ENCODE measurements around the gene GANAB. TPM values are rescaled to one million over a fixed set of nuclear protein-coding genes. Genes with fewer than 3 reads are reported as not detected.

Gene GANAB
- total RNA-seq, result 100 to 1,000 TPM; 140 to 155 TPM

DNA sequence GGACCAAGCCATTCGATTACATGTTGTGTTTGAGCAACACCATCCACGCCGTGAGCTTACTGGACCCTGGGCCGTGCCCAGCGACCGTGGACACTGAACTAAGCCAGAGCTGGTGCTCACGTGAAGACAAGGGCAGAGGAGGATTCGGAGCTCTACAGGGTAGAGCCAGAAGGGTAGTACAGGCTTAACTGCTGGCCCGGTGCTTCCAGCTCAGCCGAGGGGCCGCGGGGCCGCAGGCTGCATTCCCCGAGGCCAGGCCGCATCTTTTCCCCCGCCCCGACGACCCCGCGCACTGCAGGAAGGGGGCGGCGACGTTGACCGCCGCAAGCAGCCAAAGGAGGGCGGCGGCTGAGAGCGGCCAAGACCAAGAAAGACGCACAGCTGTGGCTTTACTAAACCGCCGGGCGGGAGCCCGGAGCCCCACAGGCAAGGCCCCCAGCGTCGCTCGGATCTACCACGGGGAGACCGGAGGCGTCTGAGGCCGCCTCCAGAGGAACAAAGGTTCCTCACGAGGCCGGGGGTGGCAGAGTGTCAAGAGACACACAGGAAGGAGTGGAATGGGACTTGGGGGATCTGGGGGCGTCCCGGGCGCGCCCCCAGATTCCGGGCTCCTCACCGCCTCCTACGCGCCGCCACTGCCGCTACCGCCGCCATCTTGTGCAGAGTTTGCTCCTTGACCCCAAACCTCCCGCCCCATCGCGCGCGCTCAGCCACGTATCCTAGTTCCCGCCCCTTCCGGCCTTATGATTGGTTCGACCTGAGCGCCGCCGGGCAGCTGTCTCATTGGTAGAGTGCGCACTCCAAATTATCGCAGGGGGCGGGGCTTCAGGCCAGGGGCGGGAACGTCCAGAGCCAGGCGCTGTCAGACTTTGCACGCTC is at the start of gene GANAB:
GANAB (minus strand) TSS at position 668 of the 879 bp plus-strand sequence; CDS start at position 654, 14 bp downstream.

DNA sequence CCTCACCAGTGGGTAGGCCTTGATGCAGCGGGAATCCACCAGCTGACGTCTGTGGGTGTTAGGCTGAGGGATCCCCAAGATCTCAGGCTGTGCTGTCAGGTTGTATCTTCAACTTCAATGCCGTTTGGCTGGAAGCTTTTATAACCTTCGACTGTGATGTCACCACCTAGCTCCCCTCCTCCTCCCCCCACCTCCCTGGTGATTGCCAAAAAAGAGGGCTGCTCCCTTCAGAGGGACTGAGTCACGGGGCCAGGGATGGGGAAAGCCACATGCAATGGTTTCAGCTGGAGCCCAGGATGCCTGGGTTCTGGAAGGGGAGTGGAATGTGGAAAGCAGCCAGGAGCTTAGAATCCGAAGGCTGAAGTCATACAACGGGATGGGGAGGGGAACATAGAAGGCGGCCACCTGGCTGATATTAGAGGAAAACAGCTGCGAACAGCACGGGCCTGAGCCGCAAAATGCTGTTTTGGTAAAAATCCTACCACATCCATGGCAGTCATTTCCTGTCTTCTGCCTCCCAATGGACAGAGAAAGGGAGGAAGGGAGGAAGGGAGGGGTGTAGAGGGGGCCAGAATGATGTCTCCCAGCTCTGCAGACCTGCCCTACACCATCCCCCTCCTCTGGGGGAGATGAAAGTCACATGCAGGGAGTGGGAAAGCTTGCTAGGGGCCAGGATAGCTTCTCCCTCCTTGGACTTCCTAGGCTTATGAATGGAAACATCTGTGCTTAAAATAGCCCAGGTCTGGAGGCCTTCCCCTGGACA is 43.2 kb upstream of the GANAB start, which contains the start of gene LRRN4CL:
LRRN4CL (minus strand) TSS at position 110 of the 763 bp plus-strand sequence. CDS start 1,022 bp downstream, outside the sequence.

DNA sequence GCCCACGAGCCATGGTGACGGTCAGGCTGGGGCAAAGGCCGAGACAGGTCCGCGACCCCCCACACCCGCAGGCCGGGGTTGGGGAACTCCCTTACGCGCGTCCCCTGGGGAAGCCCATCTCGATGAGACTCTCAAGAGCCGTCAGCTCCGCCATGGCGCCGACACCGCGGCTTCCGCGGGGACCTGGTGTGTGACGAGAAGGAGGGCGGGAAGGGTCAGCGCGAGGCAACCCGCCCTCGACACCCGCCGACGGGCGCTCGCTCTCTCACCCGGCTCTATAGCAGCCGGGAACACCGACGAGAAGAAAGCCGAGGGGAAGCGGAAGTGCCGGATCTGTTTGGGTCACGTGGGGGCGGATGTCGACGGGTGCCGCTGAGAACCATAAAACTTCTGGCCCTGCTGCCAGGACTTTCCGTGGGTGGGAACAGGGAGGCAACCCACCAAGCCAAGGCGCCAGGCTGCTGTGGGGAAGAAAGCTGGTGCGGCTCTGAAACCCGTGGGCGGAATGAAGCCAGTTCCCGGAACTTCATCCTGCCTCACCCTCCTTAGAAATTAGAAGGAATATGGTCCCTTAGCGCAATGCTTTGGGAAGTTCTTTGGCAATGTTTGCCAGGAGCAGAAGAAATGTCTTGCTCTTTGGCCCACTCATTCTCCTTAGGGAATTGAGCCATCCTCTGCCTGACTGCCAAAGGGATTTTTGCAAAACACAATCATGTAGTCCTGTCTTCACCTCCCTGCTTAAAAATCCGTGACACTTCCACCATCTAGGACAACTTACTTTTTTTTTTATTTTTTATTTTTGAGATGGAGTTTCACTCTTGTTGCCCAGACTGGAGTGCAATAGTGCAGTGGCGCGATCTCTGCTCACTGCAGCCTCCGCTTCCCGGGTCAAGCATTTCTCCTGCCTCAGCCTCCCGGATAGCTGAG is 32.6 kb upstream of the GANAB start, which contains the start of gene UBXN1:
UBXN1 (minus strand) TSS at position 304 of the 927 bp plus-strand sequence; CDS start at position 154, 150 bp downstream.

DNA sequence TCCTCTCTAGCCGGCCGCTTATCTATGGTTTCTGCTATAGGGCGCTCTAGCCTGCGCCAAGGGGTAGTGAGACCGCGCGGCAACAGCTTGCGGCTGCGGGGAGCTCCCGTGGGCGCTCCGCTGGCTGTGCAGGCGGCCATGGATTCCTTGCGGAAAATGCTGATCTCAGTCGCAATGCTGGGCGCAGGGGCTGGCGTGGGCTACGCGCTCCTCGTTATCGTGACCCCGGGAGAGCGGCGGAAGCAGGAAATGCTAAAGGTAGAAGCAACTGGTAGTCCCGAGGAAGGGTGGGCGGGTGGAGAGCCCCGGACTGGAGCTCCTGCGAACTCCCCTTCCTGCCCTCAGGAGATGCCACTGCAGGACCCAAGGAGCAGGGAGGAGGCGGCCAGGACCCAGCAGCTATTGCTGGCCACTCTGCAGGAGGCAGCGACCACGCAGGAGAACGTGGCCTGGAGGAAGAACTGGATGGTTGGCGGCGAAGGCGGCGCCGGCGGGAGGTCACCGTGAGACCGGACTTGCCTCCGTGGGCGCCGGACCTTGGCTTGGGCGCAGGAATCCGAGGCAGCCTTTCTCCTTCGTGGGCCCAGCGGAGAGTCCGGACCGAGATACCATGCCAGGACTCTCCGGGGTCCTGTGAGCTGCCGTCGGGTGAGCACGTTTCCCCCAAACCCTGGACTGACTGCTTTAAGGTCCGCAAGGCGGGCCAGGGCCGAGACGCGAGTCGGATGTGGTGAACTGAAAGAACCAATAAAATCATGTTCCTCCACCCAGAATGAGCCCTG is 25.4 kb upstream of the GANAB start, which contains the start of the genes LBHD1 and UQCC3:
LBHD1 (minus strand) TSS at position 660 of the 782 bp plus-strand sequence. CDS start 2,236 bp downstream, outside the sequence.
UQCC3 (plus strand) TSS at position 66 of the 782 bp plus-strand sequence; CDS start at position 139, 73 bp downstream.

DNA sequence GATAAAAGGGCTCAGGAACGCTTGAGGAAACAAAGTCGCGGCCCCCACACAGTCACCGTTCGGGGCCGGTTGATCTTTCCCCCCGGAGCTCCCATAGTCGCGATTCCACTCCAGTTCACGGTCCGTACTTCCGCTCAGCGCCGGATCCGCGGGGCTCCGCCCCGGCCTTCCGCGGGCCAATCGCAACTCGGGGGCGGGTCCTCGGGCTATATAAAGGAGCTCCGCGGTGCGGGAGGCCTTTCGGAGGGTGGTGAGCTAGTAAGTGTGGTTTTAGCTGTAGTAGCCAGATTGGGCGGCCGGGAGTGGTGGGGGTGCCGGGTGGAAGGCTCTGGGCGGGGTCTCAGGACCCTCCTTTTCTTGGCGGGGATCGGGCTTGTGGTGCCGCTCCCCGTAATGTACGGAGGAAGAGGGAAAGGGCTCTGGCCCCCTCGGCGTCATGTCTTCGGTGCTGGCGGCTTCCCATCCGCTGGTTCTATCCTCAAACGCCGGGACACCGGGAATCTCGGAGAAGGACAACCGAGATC is 18.7 kb upstream of the GANAB start, which contains the start of the genes C11orf98 and CSKMT:
C11orf98 (minus strand) TSS at position 136 of the 524 bp plus-strand sequence; CDS start at position 95, 41 bp downstream.
CSKMT (plus strand) TSS at position 238 of the 524 bp plus-strand sequence. CDS start 568 bp downstream, outside the sequence.

DNA sequence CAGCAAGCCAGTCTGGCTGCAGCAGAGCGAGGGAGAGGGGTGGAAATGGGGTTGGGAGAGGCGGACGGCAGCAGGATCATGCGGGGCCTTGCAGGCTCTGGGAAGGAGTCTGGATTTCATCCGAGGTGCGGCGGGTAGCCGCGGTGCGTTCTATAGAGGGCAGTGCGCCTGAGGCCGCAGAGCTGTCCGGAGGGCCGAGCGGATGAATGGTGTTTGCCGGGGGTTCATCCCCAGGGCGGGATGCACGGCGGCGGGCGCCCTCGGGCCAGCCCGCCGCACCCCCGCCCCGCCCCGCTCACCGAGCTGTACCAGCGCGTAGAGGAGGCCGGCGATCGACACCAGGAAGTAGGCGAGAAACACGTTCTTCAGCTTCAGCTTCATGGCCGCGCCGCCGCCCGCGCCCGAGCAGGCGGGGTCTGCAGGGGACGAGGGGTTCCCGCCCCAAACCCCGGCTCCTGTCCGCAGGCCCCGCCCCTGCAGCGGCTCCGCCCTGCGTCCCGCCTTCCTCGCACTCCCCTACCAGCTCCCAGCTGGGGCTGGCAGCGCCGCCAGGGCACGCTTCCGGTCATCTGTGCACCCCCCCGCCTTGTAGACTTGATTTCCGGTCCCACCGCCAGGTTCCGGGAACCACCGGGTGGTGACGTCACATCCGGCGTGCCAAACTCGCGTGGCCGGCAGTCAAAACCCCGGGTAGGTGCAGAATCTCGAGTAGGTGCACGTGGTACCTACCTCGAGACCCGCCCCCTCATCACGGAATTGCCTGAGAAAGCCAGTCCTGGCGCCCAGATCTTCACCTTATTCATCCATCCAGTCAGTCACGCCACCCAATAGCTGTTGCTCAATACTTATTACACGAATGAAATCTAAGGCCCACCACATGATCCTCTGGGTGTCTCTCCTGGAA is 24.6 kb downstream of the GANAB start, which contains the start of gene B3GAT3:
B3GAT3 (minus strand) TSS at position 420 of the 904 bp plus-strand sequence; CDS start at position 381, 39 bp downstream.

DNA sequence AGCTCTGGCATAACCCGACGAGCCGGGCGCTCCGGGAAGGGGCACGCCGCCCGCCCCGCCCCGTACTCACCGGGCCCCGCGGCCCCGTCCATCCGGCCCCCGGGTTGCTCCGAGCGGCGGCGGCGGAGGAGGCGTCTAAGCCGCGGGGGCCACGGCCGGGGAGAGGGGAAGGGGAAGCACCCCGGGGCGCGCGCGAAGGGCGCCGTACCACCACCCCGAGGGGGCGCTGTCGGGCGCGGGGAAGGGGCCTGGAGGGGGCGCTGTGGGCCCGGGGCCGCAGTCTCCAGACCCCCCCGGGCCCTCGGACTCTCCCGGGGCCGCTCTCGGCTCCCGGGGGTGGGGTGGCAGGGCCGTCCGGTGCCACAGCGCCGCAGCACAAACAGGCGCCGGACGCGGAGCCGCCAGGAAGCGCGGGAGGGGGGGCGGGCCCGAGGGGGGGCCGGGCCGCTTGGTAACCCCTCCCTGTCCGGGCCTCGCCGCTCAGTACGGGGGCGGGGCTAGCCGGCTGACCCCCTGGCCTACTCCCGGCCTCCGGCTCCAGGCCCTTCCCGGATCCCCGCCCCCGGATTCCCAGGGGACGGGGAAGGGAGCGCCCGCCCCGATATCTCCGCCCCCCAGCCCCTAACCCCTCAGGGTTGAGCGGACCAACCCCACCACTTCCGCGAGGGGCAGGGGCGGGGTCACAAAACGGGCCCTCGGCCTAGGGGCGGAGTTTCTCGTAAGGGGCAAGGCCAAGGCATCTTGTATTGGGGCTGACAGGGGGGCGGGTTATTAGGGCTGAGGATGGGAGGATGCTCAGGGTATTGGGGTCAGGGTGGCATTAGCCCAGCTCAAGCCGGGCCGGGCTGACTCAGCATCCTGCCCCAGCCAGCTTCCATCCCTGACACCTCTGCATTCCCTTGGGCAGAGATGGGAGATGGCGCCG is 33.8 kb downstream of the GANAB start, which contains the start of the genes EML3 and ROM1:
EML3 (minus strand) TSS at position 410 of the 925 bp plus-strand sequence; CDS start at position 92, 318 bp downstream.
ROM1 (plus strand) TSS at position 892 of the 925 bp plus-strand sequence; CDS start at position 917, 25 bp downstream.

DNA sequence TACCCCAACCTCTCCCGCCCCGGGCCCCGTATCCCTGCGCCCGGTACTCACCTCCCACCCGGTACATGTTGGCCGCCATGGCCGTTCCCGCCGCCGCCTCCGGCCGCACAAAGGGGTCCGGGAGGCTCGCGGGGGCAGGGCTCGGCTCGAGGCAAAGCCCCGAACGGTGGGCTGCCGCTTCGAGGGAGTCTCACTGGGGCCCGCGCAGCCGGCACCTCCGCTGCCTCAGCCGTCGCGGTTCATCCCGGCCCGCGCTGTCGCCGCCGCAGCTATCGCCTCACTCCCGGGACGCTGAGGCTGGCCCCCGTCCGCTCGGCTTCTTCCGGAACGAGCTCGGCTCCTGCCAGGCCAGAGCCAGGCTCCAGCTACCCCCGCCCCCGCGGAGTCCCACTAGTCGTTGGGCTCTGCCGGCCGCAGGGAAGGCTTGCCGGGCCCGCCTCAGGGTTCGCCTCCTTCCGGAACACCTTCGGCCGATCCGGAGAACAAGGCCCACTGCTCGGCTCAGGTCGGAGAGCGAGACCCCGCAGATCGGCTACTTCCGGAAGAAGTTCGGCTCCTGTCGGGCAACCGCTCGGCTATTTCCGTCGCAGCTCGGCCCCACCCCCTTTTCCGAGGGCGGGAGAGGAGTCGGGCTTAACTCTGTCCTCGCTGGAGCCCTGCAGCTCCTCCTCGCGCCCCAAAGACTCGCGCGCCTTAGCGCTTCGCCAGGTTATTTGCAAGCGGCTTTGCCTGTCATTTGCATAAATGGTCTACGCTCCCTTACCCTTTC is 44.9 kb downstream of the GANAB start, which contains the start of gene MTA2:
MTA2 (minus strand) TSS at position 494 of the 769 bp plus-strand sequence; CDS start at position 79, 415 bp downstream.

DNA sequence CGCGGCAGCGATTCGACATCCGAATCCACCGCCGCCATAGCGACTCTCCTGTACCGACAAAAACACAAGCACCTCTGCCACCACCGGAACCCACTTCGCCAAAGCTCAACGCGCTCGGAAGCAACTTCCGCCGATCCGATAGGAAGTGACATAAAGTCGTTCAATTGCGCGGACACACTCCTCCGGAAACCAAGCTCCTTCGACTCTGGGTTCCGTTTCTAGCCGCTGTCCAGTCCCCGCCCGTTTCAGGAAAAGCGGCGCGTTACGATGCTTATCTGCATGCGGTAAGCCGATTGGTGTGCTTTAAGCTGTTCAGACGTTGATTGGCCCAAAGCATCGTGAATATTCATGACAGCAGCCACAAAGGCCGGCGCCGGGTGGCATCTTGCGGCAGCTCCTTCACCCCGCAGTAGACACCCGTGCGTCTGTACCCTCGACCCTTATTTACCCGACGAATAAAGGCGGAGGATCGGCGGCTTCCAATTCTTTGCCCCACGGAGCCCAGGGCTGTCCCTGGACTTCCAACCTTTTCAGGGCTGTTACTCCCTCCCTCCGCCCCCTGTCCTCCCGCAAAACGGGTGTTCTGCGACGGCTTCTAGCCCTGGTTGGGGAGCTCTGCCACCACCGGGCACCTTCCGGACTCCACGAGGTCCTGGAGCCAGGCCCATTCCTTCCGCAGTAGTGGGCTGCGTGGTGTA is 54.8 kb downstream of the GANAB start, which contains the start of gene TUT1:
TUT1 (minus strand) TSS at position 76 of the 698 bp plus-strand sequence; CDS start at position 38, 38 bp downstream.

Small RNA genes lying within 50 kb of the gene (small RNA-seq; reads per million reads assigned to genes)
- 0 reads per million in 2 donors for gene AP001458.1
- gene SNORA57, result 0 reads per million in 2 donors

Other genes starting within 250 kb of the GANAB start
- not detected for gene SCGB1A1, start 227.6 kb downstream of the GANAB start, total RNA-seq
- 100 to 1,000 TPM; 261 to 266 TPM for gene AHNAK, start 99.8 kb downstream of the GANAB start, total RNA-seq
- 100 to 1,000 TPM; 357 to 708 TPM for gene EEF1G, start 72.7 kb downstream of the GANAB start, total RNA-seq
- 1 to 10 TPM; 6.5 to 7.0 TPM for gene TUT1, start 55.1 kb downstream of the GANAB start, total RNA-seq
- gene MTA2, start 44.7 kb downstream of the GANAB start, total RNA-seq, result 100 to 1,000 TPM; 102 to 164 TPM
- gene EML3, start 33.8 kb downstream of the GANAB start, total RNA-seq, result 10 to 100 TPM; 15.3 to 19.3 TPM
- gene ROM1, start 33.4 kb downstream of the GANAB start, total RNA-seq, result 1 to 10 TPM in 1 of 2 donors, under 1 TPM in 1; 1.00 to 1.0 TPM
- gene B3GAT3, start 24.6 kb downstream of the GANAB start, total RNA-seq, result 10 to 100 TPM; 50.3 to 51.3 TPM
- gene INTS5, start 6.7 kb upstream of the GANAB start, total RNA-seq, result 10 to 100 TPM; 26.2 to 28.0 TPM
- 10 to 100 TPM; 26.5 to 36.0 TPM for gene C11orf98, start 18.6 kb upstream of the GANAB start, total RNA-seq
- gene CSKMT, start 18.7 kb upstream of the GANAB start, total RNA-seq, result 1 to 10 TPM; 6.7 to 7.6 TPM
- 1 to 10 TPM; 5.9 to 7.3 TPM for gene UQCC3, start 25.1 kb upstream of the GANAB start, total RNA-seq
- gene LBHD1, start 25.7 kb upstream of the GANAB start, total RNA-seq, result 1 to 10 TPM; 4.3 to 5.5 TPM
- 10 to 100 TPM; 59.2 to 83.9 TPM for gene UBXN1, start 32.5 kb upstream of the GANAB start, total RNA-seq
- 1 to 10 TPM; 1.0 to 1.3 TPM for gene LRRN4CL, start 42.9 kb upstream of the GANAB start, total RNA-seq
- gene BSCL2, start 60.8 kb upstream of the GANAB start, total RNA-seq, result 10 to 100 TPM; 70.3 to 71.9 TPM
- gene GNG3, start 61.1 kb upstream of the GANAB start, total RNA-seq, result not detected
- 10 to 100 TPM in 1 of 2 donors, 1 to 10 TPM in 1; 5.7 to 10.3 TPM for gene HNRNPUL2, start 80.8 kb upstream of the GANAB start, total RNA-seq
- 10 to 100 TPM; 27.2 to 33.6 TPM for gene TTC9C, start 81.9 kb upstream of the GANAB start, total RNA-seq
- gene ZBTB3, start 107.5 kb upstream of the GANAB start, total RNA-seq, result 10 to 100 TPM in 1 of 2 donors, 1 to 10 TPM in 1; 6.3 to 14.5 TPM
- 10 to 100 TPM; 37.9 to 72.9 TPM for gene POLR2G, start 115.0 kb upstream of the GANAB start, total RNA-seq
- 10 to 100 TPM; 28.0 to 31.0 TPM for gene TAF6L, start 124.8 kb upstream of the GANAB start, total RNA-seq
- gene TMEM179B, start 140.8 kb upstream of the GANAB start, total RNA-seq, result 10 to 100 TPM; 50.3 to 60.6 TPM
- 10 to 100 TPM; 14.5 to 23.0 TPM for gene TMEM223, start 145.4 kb upstream of the GANAB start, total RNA-seq
- gene NXF1, start 158.8 kb upstream of the GANAB start, total RNA-seq, result 10 to 100 TPM; 31.7 to 32.0 TPM
- gene STX5, start 185.4 kb upstream of the GANAB start, total RNA-seq, result 10 to 100 TPM; 22.0 to 26.5 TPM
- not detected for gene TEX54, start 186.2 kb upstream of the GANAB start, total RNA-seq
- gene WDR74, start 193.0 kb upstream of the GANAB start, total RNA-seq, result 10 to 100 TPM; 33.7 to 87.9 TPM
- 100 to 1,000 TPM; 486 to 693 TPM for gene SLC3A2, start 234.3 kb upstream of the GANAB start, total RNA-seq